ENCODE results near the gene NCKAP1.
A peak's percentile ranks its signal among the peaks of the same experiment; 100 is the strongest.
"Not testable (repeated sequence)": the region's sequence is repeated elsewhere in the genome, so short reads cannot be mapped to it uniquely, and the experiment has no call there.

NCKAP1 gene

GRCh38 chr2:183049420-183049819, 11.2 kb upstream of the NCKAP1 start:
- no peak overlapping the region for H3K27ac Mint-ChIP-seq
- no peak overlapping the region for H3K4me3 Mint-ChIP-seq
- DNase-seq, result no peak
- H3K9me3 Mint-ChIP-seq, result peaks cover 6% of the 10 kb centered on the region
- H3K36me3 Mint-ChIP-seq (ENCODE audit: low read depth), result peaks cover 2% of the 10 kb centered on the region
- no peak for ATAC-seq
- no peaks in the 10 kb centered on the region for H3K4me1 Mint-ChIP-seq
- peaks cover 37% of the 10 kb centered on the region for H3K27me3 Mint-ChIP-seq

- not testable (repeated sequence) for DNase-seq; ATAC-seq; H3K4me1 Mint-ChIP-seq; H3K36me3 Mint-ChIP-seq (ENCODE audit: low read depth); H3K27ac Mint-ChIP-seq; H3K9me3 Mint-ChIP-seq; H3K4me3 Mint-ChIP-seq
- H3K27me3 Mint-ChIP-seq, result peaks cover 40% of the 10 kb centered on the region
These were observed 9.3 kb upstream of the NCKAP1 start for GRCh38 chr2:183047486-183048125.

- not testable (repeated sequence) for H3K36me3 Mint-ChIP-seq (ENCODE audit: low read depth); H3K9me3 Mint-ChIP-seq; H3K27ac Mint-ChIP-seq; H3K4me3 Mint-ChIP-seq; DNase-seq; ATAC-seq; H3K4me1 Mint-ChIP-seq
- H3K27me3 Mint-ChIP-seq, result peaks cover 65% of the 10 kb centered on the region
These were observed 5.3 kb upstream of the NCKAP1 start for GRCh38 chr2:183043580-183043979.

GRCh38 chr2:183040604-183041003, 2.3 kb upstream of the NCKAP1 start:
- ATAC-seq (no peak), DNase-seq (no peak)
- Mint-ChIP-seq H3K27ac (no peak overlapping the region), H3K27me3 (peaks cover 69% of the 10 kb centered on the region), H3K4me3 (no peak overlapping the region), H3K4me1 (peaks cover 24% of the 10 kb centered on the region), H3K9me3 (peaks cover 2% of the 10 kb centered on the region), H3K36me3 (ENCODE audit: low read depth) (no peaks in the 10 kb centered on the region)

GRCh38 chr2:183037553-183038340, 510 bp downstream of the NCKAP1 start:
- H3K27ac Mint-ChIP-seq, result no peak overlapping the region
- H3K4me1 Mint-ChIP-seq, result peaks cover 28% of the 10 kb centered on the region
- peak overlapping the region; percentile 81 for H3K4me3 Mint-ChIP-seq
- peak; percentile 38 for DNase-seq
- no peaks in the 10 kb centered on the region for H3K36me3 Mint-ChIP-seq (ENCODE audit: low read depth)
- peaks cover 70% of the 10 kb centered on the region for H3K27me3 Mint-ChIP-seq
- peak; percentile 55 for ATAC-seq
- H3K9me3 Mint-ChIP-seq, result no peaks in the 10 kb centered on the region

- no peaks in the 10 kb centered on the region for H3K36me3 Mint-ChIP-seq (ENCODE audit: low read depth)
- H3K27ac Mint-ChIP-seq, result no peak overlapping the region
- ATAC-seq, result no peak
- H3K4me3 Mint-ChIP-seq, result peak overlapping the region; percentile 78
- no peaks in the 10 kb centered on the region for H3K9me3 Mint-ChIP-seq
- peaks cover 69% of the 10 kb centered on the region for H3K27me3 Mint-ChIP-seq
- H3K4me1 Mint-ChIP-seq, result peaks cover 28% of the 10 kb centered on the region
- no peak for DNase-seq
These were observed 1.1 kb downstream of the NCKAP1 start for GRCh38 chr2:183037074-183037552.

- Mint-ChIP-seq H3K36me3 (ENCODE audit: low read depth) (no peaks in the 10 kb centered on the region), H3K9me3 (no peaks in the 10 kb centered on the region), H3K4me3 (no peak overlapping the region), H3K4me1 (peaks cover 28% of the 10 kb centered on the region), H3K27me3 (peaks cover 63% of the 10 kb centered on the region), H3K27ac (no peak overlapping the region)
- ATAC-seq (no peak), DNase-seq (no peak)
These were observed 2.1 kb downstream of the NCKAP1 start for GRCh38 chr2:183035954-183036669.

- H3K4me3 Mint-ChIP-seq, result no peak overlapping the region
- DNase-seq (no peak), ATAC-seq (no peak)
- peaks cover 62% of the 10 kb centered on the region for H3K27me3 Mint-ChIP-seq
- no peaks in the 10 kb centered on the region for H3K36me3 Mint-ChIP-seq (ENCODE audit: low read depth)
- no peak overlapping the region for H3K27ac Mint-ChIP-seq
- H3K9me3 Mint-ChIP-seq, result no peaks in the 10 kb centered on the region
- H3K4me1 Mint-ChIP-seq, result peaks cover 28% of the 10 kb centered on the region
These were observed 2.8 kb downstream of the NCKAP1 start for GRCh38 chr2:183035298-183035953.

GRCh38 chr2:183034806-183035205, 3.5 kb downstream of the NCKAP1 start:
- Mint-ChIP-seq H3K9me3 (no peaks in the 10 kb centered on the region), H3K36me3 (ENCODE audit: low read depth) (no peaks in the 10 kb centered on the region), H3K27me3 (peaks cover 63% of the 10 kb centered on the region), H3K4me1 (peaks cover 28% of the 10 kb centered on the region), H3K27ac (no peak overlapping the region), H3K4me3 (no peak overlapping the region)
- ATAC-seq (no peak), DNase-seq (no peak)

GRCh38 chr2:183033951-183034350, 4.3 kb downstream of the NCKAP1 start:
- no peak overlapping the region for H3K4me3 Mint-ChIP-seq
- peaks cover 64% of the 10 kb centered on the region for H3K27me3 Mint-ChIP-seq

GRCh38 chr2:183031911-183032794, 6.1 kb downstream of the NCKAP1 start:
- H3K4me1 Mint-ChIP-seq, result peaks cover 19% of the 10 kb centered on the region
- no peak overlapping the region for H3K27ac Mint-ChIP-seq
- no peaks in the 10 kb centered on the region for H3K36me3 Mint-ChIP-seq (ENCODE audit: low read depth)
- ATAC-seq (no peak), DNase-seq (no peak)
- H3K4me3 Mint-ChIP-seq, result no peak overlapping the region
- peaks cover 67% of the 10 kb centered on the region for H3K27me3 Mint-ChIP-seq
- no peaks in the 10 kb centered on the region for H3K9me3 Mint-ChIP-seq

More at GRCh38 chr2:183033951-183034350, 4.3 kb downstream of the NCKAP1 start:
- H3K4me1 Mint-ChIP-seq, result peaks cover 26% of the 10 kb centered on the region
- ATAC-seq (no peak), DNase-seq (no peak)
- H3K9me3 Mint-ChIP-seq, result no peaks in the 10 kb centered on the region
- no peak overlapping the region for H3K27ac Mint-ChIP-seq
- H3K36me3 Mint-ChIP-seq (ENCODE audit: low read depth), result no peaks in the 10 kb centered on the region

GRCh38 chr2:183029219-183029618, 9.0 kb downstream of the NCKAP1 start:
- H3K9me3 Mint-ChIP-seq, result no peaks in the 10 kb centered on the region
- no peaks in the 10 kb centered on the region for H3K36me3 Mint-ChIP-seq (ENCODE audit: low read depth)
- H3K27ac Mint-ChIP-seq, result no peak overlapping the region
- H3K4me3 Mint-ChIP-seq, result no peak overlapping the region
- no peak for ATAC-seq
- peaks cover 64% of the 10 kb centered on the region for H3K27me3 Mint-ChIP-seq
- DNase-seq, result no peak
- no peaks in the 10 kb centered on the region for H3K4me1 Mint-ChIP-seq

GRCh38 chr2:183028108-183028507, 10.1 kb downstream of the NCKAP1 start:
- H3K36me3 Mint-ChIP-seq (ENCODE audit: low read depth), result no peaks in the 10 kb centered on the region
- H3K27me3 Mint-ChIP-seq, result peaks cover 58% of the 10 kb centered on the region
- H3K4me1 Mint-ChIP-seq, result no peaks in the 10 kb centered on the region
- no peak overlapping the region for H3K4me3 Mint-ChIP-seq
- DNase-seq, result no peak
- H3K27ac Mint-ChIP-seq, result no peak overlapping the region
- H3K9me3 Mint-ChIP-seq, result no peaks in the 10 kb centered on the region
- no peak for ATAC-seq

Measured in activated naive CD8-positive, alpha-beta T cell treated with anti-CD3 and anti-CD28 coated beads, Interleukin-2, amount 50 U/mL, for 24 hours (primary cell).